Measurements from ENCODE around the gene CATSPERB.
A peak's percentile ranks its signal among the peaks of the same experiment; 100 is the strongest.

CATSPERB gene

DNA sequence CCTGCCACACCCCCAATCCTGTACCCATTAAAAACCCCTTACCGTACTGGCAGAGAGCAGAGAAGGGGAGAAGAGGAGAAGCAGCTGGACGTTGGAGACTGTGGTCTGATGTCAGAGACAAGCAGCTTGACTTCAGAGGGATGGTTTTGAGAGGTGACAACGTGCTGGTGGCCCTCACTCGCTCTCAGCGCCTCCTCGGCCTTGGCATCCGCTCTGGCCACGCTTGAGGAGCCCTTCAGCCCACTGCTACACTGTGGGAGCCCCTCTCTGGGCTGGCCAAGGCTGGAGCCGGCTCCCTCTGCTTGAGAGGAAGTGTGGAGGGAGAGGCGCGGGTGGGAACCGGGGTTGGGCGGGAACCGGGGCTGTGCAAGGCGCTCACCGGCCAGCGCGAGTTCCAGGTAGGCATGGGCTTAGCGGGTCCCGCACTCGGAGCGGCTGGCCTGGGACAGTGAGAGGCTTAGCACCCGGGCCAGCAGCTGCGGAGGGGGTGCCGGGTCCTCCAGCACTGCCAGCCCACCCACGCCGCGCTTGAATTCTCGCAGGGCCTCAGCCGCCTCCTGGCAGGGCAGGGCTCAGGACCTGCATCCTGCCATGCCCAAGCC, 154.2 kb downstream of the CATSPERB start:
- H3K14ac ChIP-seq (ENCODE audit: low read length), result no peak overlapping the region
- no CpG with 5 or more reads among the region's 30 CpGs for WGBS, 2 donors (ENCODE audit: extremely low coverage in 2 of 2, insufficient read length in 2 of 2, insufficient replicate concordance in 1 of 2)
- no peak overlapping the region for H3K4me2 ChIP-seq (ENCODE audit: insufficient read depth, low read length, poor library complexity, severe bottlenecking)
- no peak overlapping the region for H2BK12ac ChIP-seq (ENCODE audit: low read length)
- no peak overlapping the region for H2AFZ ChIP-seq (ENCODE audit: low read length)
- H3K23ac ChIP-seq (ENCODE audit: low read depth, low read length, poor library complexity), result no peak overlapping the region
- no peak for DNase-seq (ENCODE audit: low spot score)
- H3K9ac ChIP-seq (ENCODE audit: low read depth, low read length, poor library complexity), result no peak overlapping the region
- peaks cover 0 to 2% of the 10 kb centered on the region in 2 donors for H3K36me3 ChIP-seq (replicated peaks in 1 of 2; ENCODE audit: control insufficient read depth in 2 of 2, insufficient read depth in 2 of 2, low read length in 2 of 2)
- no peak overlapping the region for H2AK5ac ChIP-seq (ENCODE audit: low read depth, low read length)
- no peak overlapping the region for H2BK120ac ChIP-seq (ENCODE audit: low read depth, low read length)
- no peak overlapping the region for H3K27ac ChIP-seq (replicated peaks; ENCODE audit: low read length)
- peaks cover 13 to 42% (median 25%) of the 10 kb centered on the region in 3 experiments for H3K27me3 ChIP-seq (ENCODE audit: control insufficient read depth in 3 of 3, insufficient read depth in 3 of 3, low read depth in 1 of 3, low read length in 3 of 3)
- H2BK15ac ChIP-seq (ENCODE audit: low read length), result no peak overlapping the region
- no peak overlapping the region for H4K8ac ChIP-seq (ENCODE audit: low read depth, low read length)
- no peak overlapping the region for H2BK5ac ChIP-seq (ENCODE audit: low read length)
- peaks cover 0 to 7% of the 10 kb centered on the region in 2 donors for H3K9me3 ChIP-seq (replicated peaks in 1 of 2; ENCODE audit: control insufficient read depth in 2 of 2, insufficient read depth in 1 of 2, low read depth in 1 of 2, low read length in 2 of 2)
- peaks cover 2% of the 10 kb centered on the region for H3K79me1 ChIP-seq (ENCODE audit: low read depth, low read length)
- H3K4me3 ChIP-seq (ENCODE audit: low read length in 2 of 2), result no peak overlapping the region
- H3K4ac ChIP-seq (ENCODE audit: low read length), result no peak overlapping the region
- peaks cover 0 to 4% of the 10 kb centered on the region in 2 donors for H3K4me1 ChIP-seq (ENCODE audit: control insufficient read depth in 2 of 2, insufficient read depth in 1 of 2, low read depth in 1 of 2, low read length in 2 of 2)
- no peak overlapping the region for H4K91ac ChIP-seq (ENCODE audit: low read depth, low read length, poor library complexity)
- H3K18ac ChIP-seq (ENCODE audit: low read length), result no peak overlapping the region

DNA sequence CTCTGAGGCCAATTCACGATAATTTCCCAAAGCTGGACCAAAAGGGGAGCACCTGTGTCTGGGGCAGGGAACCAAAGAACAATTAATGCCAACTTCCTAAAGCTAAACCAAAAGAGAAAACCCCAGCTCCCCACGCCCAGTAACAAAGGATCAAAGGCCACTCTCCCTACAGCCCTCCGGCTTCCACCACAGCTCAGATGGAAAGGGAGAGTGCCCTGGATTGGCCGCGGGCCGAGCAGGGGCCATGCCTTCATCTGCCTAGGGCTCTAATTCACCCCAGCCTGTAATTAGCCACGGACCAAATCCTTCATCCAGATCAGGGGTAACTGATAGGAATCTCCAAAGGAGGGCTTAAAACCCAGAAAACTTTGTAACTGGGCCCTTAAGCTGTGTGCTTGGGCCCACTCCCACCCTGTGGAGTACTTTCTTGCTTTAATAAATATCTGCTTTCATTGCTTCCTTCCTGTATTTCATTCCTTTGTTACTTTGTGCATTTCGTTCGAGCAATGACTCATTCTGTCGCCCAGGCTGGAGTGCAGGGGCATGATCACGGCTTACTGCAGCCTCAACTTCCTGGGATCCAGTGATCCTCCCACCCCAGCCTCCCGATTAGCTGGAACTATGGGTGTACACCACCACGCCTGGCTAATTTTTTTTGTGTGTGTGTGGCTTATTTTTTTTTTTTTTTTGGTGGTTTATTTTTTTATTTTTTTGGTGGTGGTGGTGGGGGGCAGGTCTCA, 156.2 kb downstream of the CATSPERB start:
- no peak overlapping the region for H4K91ac ChIP-seq (ENCODE audit: low read depth, low read length, poor library complexity)
- no peak overlapping the region for H3K27ac ChIP-seq (replicated peaks; ENCODE audit: low read length)
- no CpG with 5 or more reads among the region's 13 CpGs for WGBS, 2 donors (ENCODE audit: extremely low coverage in 2 of 2, insufficient read length in 2 of 2, insufficient replicate concordance in 1 of 2)
- no peak overlapping the region for H3K4me2 ChIP-seq (ENCODE audit: insufficient read depth, low read length, poor library complexity, severe bottlenecking)
- peaks cover 0 to 7% of the 10 kb centered on the region in 2 donors for H3K9me3 ChIP-seq (replicated peaks in 1 of 2; ENCODE audit: control insufficient read depth in 2 of 2, insufficient read depth in 1 of 2, low read depth in 1 of 2, low read length in 2 of 2)
- no peak overlapping the region for H3K9ac ChIP-seq (ENCODE audit: low read depth, low read length, poor library complexity)
- H2AFZ ChIP-seq (ENCODE audit: low read length), result no peak overlapping the region
- no peak for DNase-seq (ENCODE audit: low spot score)
- no peak overlapping the region for H2BK12ac ChIP-seq (ENCODE audit: low read length)
- H2BK120ac ChIP-seq (ENCODE audit: low read depth, low read length), result no peak overlapping the region
- H3K23ac ChIP-seq (ENCODE audit: low read depth, low read length, poor library complexity), result no peak overlapping the region
- no peak overlapping the region for H2BK5ac ChIP-seq (ENCODE audit: low read length)
- no peak overlapping the region for H3K4ac ChIP-seq (ENCODE audit: low read length)
- no peak overlapping the region for H3K4me3 ChIP-seq (ENCODE audit: low read length in 2 of 2)
- H2BK15ac ChIP-seq (ENCODE audit: low read length), result no peak overlapping the region
- H2AK5ac ChIP-seq (ENCODE audit: low read depth, low read length), result no peak overlapping the region
- H3K18ac ChIP-seq (ENCODE audit: low read length), result no peak overlapping the region
- peaks cover 0 to 4% of the 10 kb centered on the region in 2 donors for H3K4me1 ChIP-seq (ENCODE audit: control insufficient read depth in 2 of 2, insufficient read depth in 1 of 2, low read depth in 1 of 2, low read length in 2 of 2)
- no peak overlapping the region for H3K14ac ChIP-seq (ENCODE audit: low read length)
- H3K36me3 ChIP-seq (replicated peaks in 1 of 2; ENCODE audit: control insufficient read depth in 2 of 2, insufficient read depth in 2 of 2, low read length in 2 of 2), result peaks cover 0 to 2% of the 10 kb centered on the region in 2 donors
- H3K79me1 ChIP-seq (ENCODE audit: low read depth, low read length), result peaks cover 2% of the 10 kb centered on the region
- peaks cover 13 to 44% (median 27%) of the 10 kb centered on the region in 3 experiments for H3K27me3 ChIP-seq (ENCODE audit: control insufficient read depth in 3 of 3, insufficient read depth in 3 of 3, low read depth in 1 of 3, low read length in 3 of 3)
- no peak overlapping the region for H4K8ac ChIP-seq (ENCODE audit: low read depth, low read length)

DNA sequence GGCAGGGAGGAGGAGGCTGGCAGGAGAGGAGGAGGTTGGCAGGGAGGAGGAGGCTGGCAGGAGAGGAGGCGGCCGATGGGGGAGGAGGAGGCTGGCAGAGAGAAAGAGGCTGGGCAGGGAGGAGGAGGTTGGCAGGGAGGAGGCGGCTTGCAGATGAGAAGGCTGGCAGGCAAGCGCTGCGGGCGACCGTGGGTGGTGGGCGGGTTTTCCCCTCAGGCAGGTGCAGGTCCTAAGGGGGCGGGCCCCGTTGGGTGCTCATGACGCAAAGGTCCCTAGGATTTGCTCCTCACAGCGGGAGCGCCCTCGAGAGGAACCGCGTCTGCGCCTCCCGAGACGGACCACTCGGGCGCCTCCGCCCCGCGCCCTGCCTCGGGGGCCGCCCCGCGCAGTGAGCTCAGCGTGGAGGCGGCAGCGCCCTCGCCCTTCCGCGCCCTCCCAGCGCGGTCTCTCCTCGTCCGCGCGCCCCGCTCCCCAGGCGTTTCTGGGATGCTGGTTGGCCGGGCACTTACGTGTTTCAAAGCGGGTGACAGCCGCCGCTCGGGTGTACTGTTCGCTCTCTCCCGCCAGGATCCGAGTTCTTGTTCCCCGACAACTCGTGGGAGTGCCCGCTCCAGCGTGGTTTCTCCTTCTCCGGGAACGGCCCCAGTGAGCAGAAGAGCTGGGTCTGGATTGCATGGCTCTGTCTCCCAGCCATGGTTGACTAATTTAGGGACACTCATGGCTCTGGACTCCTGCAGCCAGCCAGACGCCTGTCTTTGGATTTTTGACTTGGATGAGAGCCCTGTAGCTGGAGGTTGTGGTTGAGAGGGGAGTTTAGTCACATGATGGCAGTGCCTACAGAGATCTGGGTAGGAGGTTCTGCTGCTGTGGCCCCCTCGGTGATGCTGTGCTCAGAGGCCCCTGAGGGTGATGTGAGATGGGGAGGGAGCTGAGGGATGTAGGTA, 157.7 kb downstream of the CATSPERB start:
- Histone ChIP-seq H3K27ac (replicated peaks; ENCODE audit: low read length) (no peak overlapping the region), H3K9ac (ENCODE audit: low read depth, low read length, poor library complexity) (peak overlapping the region; percentile 81), H3K36me3 (replicated peaks in 1 of 2; ENCODE audit: control insufficient read depth in 2 of 2, insufficient read depth in 2 of 2, low read length in 2 of 2) (peaks cover 0 to 2% of the 10 kb centered on the region in 2 donors), H3K18ac (ENCODE audit: low read length) (peak overlapping the region; percentile 85), H3K23ac (ENCODE audit: low read depth, low read length, poor library complexity) (peak overlapping the region; percentile 49), H3K4me3 (ENCODE audit: low read length in 2 of 2) (peak overlapping the region; percentile 3 to 73), H4K8ac (ENCODE audit: low read depth, low read length) (no peak overlapping the region), H2BK120ac (ENCODE audit: low read depth, low read length) (no peak overlapping the region), H3K4ac (ENCODE audit: low read length) (no peak overlapping the region), H3K9me3 (replicated peaks in 1 of 2; ENCODE audit: control insufficient read depth in 2 of 2, insufficient read depth in 1 of 2, low read depth in 1 of 2, low read length in 2 of 2) (peaks cover 0 to 4% of the 10 kb centered on the region in 2 donors), H3K14ac (ENCODE audit: low read length) (peak overlapping the region; percentile 89), H2BK12ac (ENCODE audit: low read length) (no peak overlapping the region), H4K91ac (ENCODE audit: low read depth, low read length, poor library complexity) (no peak overlapping the region), H3K27me3 (ENCODE audit: control insufficient read depth in 3 of 3, insufficient read depth in 3 of 3, low read depth in 1 of 3, low read length in 3 of 3) (peaks cover 13 to 44% (median 27%) of the 10 kb centered on the region in 3 experiments), H2AFZ (ENCODE audit: low read length) (peak overlapping the region; percentile 89), H3K4me1 (ENCODE audit: control insufficient read depth in 2 of 2, insufficient read depth in 1 of 2, low read depth in 1 of 2, low read length in 2 of 2) (peaks cover 0 to 4% of the 10 kb centered on the region in 2 donors), H2BK15ac (ENCODE audit: low read length) (no peak overlapping the region), H2BK5ac (ENCODE audit: low read length) (no peak overlapping the region), H2AK5ac (ENCODE audit: low read depth, low read length) (no peak overlapping the region), H3K79me1 (ENCODE audit: low read depth, low read length) (peaks cover 2% of the 10 kb centered on the region), H3K4me2 (ENCODE audit: insufficient read depth, low read length, poor library complexity, severe bottlenecking) (peak overlapping the region; percentile 77)
- DNase-seq (ENCODE audit: low spot score), result peak; percentile 21
- WGBS, 2 donors (ENCODE audit: extremely low coverage in 2 of 2, insufficient read length in 2 of 2, insufficient replicate concordance in 1 of 2), result no CpG with 5 or more reads among the region's 59 CpGs
